GM12873 (cell line): ENCODE results near the gene TMEM156.

Experiments
- TF ChIP-seq, protein P1 (sequence below): IDR thresholded peaks from 2 replicates; pipeline ENCODE4 v1.5.1; 2012; ENCODE audit warnings: low read depth, mild to moderate bottlenecking, moderate library complexity, low read length, control low read depth; ENCODE audit not compliant: insufficient read depth; ENCODE audit errors: missing control alignments

TMEM156 gene

GRCh38 chr4:39032218-39033085 is at the start of gene TMEM156:
TMEM156 (minus strand) TSS chr4:39032409; CDS start chr4:39032313, 96 bp downstream.
- TF ChIP-seq, protein P1, sequence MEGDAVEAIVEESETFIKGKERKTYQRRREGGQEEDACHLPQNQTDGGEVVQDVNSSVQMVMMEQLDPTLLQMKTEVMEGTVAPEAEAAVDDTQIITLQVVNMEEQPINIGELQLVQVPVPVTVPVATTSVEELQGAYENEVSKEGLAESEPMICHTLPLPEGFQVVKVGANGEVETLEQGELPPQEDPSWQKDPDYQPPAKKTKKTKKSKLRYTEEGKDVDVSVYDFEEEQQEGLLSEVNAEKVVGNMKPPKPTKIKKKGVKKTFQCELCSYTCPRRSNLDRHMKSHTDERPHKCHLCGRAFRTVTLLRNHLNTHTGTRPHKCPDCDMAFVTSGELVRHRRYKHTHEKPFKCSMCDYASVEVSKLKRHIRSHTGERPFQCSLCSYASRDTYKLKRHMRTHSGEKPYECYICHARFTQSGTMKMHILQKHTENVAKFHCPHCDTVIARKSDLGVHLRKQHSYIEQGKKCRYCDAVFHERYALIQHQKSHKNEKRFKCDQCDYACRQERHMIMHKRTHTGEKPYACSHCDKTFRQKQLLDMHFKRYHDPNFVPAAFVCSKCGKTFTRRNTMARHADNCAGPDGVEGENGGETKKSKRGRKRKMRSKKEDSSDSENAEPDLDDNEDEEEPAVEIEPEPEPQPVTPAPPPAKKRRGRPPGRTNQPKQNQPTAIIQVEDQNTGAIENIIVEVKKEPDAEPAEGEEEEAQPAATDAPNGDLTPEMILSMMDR: no peak

GRCh38 chr4:39078829-39079228 is 46.6 kb upstream of the TMEM156 start:
- TF ChIP-seq, protein P1: no peak

GRCh38 chr4:39068907-39069306 is 36.7 kb upstream of the TMEM156 start:
- TF ChIP-seq, protein P1: no peak

DNA sequence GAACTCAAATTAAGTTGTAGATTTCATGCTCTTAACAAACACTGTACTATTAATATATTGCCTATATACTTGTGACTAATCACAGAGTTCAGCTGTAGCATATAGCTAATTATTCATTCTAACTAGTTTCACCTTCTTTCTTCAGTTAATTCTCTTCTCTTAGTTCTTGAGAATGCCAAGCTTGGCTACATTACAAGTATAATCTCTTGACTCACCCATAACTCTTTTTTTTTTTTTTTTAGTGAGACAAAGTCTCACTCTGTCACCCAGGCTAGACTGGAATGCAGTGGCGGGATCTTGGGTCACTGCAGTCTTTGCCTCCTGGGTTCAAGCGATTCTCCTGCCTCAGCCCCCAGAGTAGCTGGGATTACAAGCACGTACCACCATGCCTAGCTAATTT is 35.2 kb upstream of the TMEM156 start:
- TF ChIP-seq, protein P1: no peak

DNA sequence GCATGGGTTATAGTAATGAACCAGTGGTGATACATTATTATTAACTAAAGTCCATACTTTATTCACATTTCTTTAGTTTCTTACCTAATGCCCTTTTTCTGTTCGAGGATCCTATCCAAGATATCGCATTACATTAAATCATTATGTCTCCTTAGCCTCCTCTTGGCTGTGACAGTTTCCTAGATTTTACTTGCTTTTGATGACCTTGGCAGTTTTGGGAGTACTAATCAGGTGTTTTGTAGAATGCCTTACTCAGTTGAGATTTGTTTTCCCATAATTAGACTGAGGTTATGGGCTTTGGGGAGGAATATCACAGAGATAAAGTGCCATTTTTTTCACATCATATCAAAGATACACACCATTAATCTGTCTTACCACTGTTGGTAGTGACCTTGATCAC is 34.8 kb upstream of the TMEM156 start:
- TF ChIP-seq, protein P1: no peak

DNA sequence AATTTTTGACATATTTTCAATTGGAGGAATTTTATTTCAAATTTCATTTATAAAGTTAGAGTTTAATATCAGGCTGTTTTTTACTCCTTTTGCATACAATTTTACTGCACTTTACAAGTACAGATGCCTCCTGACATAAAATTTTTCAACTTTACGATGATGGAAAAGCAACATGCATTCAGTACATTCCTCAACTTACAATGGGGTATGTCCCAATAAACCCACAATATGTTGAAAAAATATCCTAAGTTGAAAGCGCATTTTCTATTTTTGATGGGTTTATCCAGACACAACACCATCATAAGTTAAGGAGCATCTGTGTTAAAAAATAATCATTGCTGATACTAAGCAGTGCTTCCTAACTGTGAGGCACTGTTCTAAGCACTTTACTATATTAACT is 34.2 kb upstream of the TMEM156 start:
- TF ChIP-seq, protein P1: no peak

DNA sequence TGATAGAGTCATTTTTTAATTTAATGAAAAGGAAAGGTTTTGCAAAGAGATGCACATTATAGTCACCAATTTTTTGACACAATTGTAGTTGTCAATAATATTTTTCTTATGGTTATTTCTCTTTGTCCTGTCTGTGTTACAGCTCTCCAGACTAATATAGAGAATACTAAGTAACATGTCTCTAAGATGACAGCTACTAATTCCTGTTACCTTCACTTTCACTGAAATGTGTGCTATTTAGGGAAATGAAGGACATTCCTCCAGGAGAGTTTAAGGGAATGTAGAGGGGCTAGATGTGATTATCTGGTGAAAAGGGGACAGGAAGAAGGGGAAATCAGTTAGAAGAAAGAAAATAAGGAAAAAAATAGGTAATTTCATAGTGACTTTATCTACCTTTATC is 31.2 kb upstream of the TMEM156 start:
- TF ChIP-seq, protein P1: no peak
